IPS DF 4.7 (cell line): ENCODE measurements around the gene ATP5MC2.
"Not testable (repeated sequence)": the region's sequence is repeated elsewhere in the genome, so short reads cannot be mapped to it uniquely, and the experiment has no call there.

Experiments used
- DNase-seq: peaks from one replicate; pipeline ENCODE4 v3.0.0-alpha.2; 2013; ENCODE audit warnings: low spot score; ENCODE audit errors: extremely low read depth

Gene ATP5MC2

GRCh38 chr12:53646300-53646699, 29.6 kb downstream of the ATP5MC2 start:
- not testable (repeated sequence) for DNase-seq

DNA sequence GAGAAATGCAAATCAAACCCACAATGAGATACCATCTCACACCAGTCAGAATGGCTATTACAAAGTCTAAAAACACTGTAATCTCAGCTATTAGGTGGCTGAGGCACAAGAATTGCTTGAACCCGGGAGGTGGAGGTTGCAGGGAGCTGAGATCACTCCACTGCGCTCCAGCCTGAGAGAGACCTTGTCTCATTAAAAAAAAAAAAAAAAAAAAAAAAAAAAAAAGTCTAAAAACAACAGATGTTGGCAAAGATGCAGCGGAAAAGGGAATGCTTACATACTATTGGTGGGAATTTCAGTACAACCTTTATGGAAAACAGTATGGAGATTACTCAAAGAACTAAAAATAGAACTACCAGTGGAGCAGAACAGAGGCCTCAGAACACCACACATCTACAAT, 30.7 kb downstream of the ATP5MC2 start:
- DNase-seq: no peak

- no peak for DNase-seq
These were observed 31.8 kb downstream of the ATP5MC2 start for GRCh38 chr12:53644133-53644532.

GRCh38 chr12:53643232-53643979, 32.5 kb downstream of the ATP5MC2 start:
- no peak for DNase-seq

DNA sequence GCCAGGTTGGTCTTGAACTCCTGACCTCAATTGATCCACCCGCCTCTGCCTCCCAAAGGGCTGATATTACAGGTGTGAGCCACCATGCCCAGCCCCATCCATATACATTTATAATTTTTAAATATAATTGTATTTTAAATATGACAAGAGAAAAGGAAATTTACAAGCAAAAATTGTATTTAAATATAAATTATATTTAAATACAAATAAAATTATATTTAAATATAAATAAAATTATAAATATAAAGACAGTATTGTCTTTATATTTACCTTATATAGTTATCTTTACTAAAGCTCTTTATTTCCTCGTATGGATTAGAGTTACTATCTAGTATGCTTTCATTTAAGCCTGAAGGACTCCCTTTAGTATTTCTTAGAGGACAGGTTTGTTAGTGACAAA, 37.8 kb downstream of the ATP5MC2 start:
- DNase-seq: no peak

DNA sequence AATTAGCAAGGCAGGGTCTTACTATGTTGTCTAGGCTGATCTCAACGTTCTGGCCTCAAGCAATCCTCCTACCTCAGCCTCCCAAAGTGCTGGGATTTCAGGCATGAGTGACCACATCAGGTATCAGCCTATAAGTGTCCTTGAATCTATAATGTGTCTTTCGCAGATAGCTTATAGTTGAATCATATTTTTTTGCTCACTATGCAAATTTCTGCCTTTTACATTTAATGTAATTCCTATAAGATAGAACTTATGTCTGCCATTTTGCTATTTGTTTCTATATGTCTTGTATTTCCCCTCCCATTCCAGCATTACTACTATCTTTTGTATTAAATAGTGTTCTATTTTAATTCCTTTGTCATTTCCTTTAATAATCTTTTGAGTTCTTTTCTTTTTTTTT, 39.2 kb downstream of the ATP5MC2 start:
- no peak for DNase-seq

DNA sequence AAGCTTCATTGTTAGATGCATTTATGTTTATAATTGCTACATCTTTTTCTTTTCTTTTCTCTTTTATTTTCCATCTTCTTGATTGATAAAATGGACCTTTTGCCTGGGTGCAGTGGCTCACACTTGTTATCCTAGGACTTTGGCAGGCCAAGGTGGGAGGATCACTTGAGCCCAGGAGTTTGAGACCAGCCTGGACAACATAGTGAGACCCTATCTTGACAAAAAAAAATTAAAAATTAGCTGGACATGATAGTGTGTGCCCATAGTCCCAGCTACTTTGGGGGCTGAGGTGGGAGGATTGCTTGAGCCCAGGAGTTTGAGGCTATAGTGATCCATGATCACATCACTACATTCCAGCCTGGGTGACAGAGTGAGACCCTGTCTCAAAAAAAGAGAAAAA, 40.2 kb downstream of the ATP5MC2 start:
- DNase-seq: not testable (repeated sequence)

DNA sequence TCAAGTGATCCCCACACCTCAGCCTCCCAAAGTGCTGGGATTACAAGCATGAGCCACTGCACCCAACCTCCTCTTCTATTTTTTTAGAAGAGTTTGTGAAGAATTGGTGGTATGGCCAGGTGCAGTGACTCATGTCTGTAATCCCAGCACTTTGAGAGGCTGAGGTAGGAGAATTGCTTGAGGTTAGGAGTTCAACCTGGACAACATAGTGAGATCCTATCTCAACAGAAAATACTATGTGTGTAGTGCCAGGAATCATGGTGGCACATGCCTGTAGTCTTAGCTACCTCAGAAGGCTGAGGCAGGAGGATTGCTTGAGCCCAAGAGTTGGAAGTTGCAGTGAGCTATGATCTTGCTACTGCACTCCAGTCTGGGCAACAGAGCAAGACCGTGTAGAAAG, 44.2 kb downstream of the ATP5MC2 start:
- DNase-seq: no peak

DNA sequence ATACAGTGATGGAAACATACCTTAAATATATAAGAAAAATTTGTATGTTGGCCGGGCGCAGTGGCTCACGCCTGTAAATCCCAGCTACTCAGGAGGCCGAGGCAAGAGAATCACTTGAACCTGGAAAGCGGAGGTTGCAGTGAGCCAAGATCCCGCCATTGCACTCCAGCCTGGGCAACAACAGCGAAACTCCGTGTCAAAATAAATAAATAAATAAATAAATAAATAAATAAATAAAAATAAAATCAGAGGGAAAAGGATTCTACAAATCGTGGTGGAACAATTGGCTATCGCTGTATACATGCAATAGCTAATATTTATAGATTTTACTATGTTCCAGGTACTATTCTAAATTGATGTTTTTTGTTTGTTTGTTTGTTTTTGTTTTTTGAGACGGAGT, 48.0 kb downstream of the ATP5MC2 start:
- no peak for DNase-seq

DNA sequence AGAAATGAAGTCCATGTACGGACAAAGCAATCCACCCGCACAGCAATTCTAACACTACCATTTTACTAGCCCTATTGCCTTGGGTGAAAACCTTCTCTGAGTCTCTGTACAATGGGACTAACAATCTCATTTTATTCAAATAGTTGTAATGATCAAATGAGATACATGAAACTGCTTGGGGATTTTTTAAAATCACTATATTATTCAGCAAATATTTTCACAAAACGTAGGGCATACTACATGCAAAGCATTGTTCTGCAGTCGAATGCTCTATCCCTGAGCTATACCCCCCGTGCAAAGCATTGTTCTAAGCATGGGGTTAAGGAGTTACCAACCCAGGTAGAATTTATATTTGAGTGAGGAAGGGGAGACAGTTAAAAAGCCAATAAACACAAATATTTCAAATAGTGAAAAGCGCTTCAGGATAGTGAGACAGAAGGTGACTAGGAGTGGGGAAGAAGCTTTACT, 49.1 kb downstream of the ATP5MC2 start:
- DNase-seq: no peak

GRCh38 chr12:53625946-53626701, 49.8 kb downstream of the ATP5MC2 start, which contains the start of gene ATF7:
Gene ATF7 (minus strand): TSS chr12:53626382. CDS start chr12:53601000, 25,382 bp downstream.
- peak; percentile 97 for DNase-seq

DNA sequence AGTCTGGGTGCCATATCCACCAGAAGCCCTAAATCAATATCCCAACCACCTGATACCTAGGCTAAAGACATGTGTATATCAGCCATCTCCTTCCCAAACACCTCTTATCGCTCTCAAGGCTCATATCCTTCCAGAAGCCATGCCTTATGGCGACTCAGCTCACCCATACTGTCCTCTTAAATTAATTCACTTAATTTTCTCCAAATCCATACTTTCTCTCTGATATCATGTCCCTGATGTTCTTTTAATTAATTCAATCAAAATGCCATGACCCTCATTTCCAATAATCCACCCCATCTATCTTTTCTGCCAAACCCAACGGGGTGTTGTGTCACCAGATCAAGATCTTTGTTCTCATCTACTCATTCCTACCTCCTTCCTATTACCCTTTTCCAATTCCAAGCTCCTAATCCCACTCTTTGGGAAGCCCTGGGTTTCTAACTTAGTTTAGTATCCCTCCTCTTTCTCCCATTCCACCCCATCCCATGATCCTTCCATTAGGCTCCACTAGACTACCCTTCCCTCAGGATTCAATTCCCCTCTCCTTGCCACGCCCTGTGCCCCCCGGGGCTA, 50.4 kb downstream of the ATP5MC2 start:
- no peak for DNase-seq

DNA sequence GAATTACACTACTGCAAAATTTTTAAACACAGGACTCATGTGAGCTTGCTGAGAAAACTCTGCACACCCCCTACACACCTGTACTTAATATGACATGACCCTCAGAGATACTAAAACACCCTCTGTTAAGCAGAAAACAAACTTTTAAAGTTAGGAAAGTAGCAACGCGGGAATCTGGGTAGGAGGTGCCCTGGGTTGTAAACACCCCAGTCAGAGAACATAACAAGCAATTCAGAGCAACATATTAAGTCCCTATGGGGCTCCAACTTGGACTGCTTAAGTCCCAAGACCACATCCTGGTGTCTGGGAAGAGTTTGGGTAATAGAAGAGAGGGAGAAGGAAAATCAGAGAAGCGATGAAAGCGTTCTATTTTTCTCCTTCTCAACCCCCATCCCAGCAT, 50.9 kb downstream of the ATP5MC2 start:
- DNase-seq: no peak

- DNase-seq: no peak
These were observed 51.4 kb downstream of the ATP5MC2 start for GRCh38 chr12:53624458-53624857.

DNA sequence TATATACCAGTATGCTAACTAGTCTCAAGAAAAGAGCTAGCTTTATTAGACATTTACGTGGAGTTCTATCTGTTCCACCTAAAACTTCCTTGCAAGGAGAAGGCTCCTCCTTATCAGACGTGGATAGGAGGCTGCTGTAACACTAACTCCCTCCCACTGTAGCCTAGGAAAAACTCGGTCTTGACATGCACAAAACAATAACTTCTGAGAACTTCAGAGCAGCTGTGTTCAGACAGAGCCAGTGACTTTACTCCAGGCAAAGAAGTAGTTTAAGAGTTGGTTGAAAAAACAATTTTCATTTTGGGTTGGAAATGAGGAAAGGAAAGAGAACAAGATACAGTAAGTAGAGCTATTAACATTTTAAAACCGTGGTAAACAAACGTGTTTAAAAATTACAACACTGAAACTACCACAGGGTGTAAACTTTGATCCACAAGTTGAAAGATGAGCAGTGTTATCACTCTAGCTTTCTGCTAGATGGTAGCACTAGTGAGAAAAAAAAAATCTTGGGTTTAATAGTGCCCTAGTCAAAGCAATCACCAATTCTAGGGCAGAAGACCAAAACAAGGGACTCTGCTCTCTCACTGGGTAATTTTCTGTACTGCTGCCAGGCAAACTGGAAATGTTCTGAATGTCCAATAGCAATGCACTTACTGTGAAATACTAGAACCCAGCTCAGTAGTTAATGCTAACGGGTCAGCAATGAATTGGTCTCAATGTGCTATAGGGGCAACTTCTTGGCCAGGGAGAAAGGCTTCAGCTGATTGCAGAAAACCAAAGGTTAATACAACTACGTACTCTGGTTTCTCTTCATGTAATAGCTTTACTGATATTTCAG, 52.1 kb downstream of the ATP5MC2 start:
- DNase-seq: no peak

DNA sequence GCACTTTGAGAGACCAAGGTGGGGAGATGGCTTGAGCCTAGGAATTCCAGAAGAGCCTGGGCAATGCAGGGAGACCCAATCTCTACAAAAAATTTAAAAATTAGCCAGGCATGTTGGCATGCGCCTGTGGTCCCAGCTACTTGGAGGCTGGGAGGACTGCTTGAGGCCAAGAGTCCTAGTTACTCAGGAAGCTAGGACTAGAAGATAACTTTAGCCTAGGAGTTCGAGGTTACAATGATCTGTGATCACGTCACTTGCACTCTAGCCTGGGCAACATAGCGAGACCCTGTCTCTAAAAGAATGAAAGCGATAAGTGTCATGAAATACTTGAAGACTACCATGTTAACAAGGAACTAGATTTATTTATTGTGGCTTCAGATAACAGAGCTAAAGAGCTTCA, 53.2 kb downstream of the ATP5MC2 start:
- no peak for DNase-seq

DNA sequence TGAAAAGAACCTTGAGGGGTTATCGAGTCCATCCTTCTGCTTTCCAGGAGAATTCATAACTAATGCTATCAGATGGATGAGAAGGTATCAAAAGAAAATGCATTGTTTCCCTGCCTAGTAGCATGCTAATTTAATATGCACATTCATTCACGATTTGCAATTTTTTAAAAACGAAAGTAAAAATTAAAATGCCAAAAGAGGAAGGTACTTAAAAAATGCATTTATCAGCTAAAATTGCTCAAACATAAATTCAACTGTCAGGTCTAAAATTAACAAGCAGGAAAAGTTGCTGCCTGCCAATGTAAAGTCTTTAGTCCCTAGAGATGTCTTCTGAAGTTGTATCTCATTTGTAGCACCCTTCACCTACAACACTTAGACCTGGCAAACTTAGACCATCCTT, 57.6 kb downstream of the ATP5MC2 start:
- no peak for DNase-seq

GRCh38 chr12:53617700-53618099, 58.2 kb downstream of the ATP5MC2 start:
- DNase-seq: no peak

DNA sequence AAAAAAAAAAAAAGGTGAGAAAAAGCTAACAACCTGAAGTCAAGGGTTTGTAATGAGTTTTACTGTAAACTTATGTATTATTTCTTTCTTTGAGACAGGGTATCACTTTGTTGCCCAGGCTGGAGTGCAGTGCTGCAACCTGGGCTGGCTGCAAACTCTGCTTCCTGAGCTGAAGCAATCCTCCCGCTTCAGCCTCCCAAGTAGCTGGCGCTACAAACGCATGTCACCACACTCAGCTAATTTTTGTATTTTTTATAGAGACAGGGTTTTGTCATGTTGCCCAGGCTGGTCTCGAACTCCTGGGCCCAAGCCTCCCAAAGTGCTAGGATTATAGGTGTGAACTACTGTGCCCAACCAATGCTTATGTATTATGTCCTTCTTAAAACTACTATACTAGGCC, 58.9 kb downstream of the ATP5MC2 start:
- no peak for DNase-seq
